IPS-18c (cell line): ENCODE measurements around the gene SYNPO.

Experiments
- H3K4me3 ChIP-seq: 2 replicates; pipeline ENCODE4 v1.7.0; 2013; ENCODE audit warnings: low read depth, mild to moderate bottlenecking, low read length, moderate library complexity; ENCODE audit not compliant: insufficient read depth
- H3K9me3 ChIP-seq: one replicate; pipeline ENCODE4 v1.6.1; 2013; ENCODE audit warnings: mild to moderate bottlenecking, low read length, moderate library complexity; ENCODE audit not compliant: control insufficient read depth, insufficient read depth

Gene SYNPO

GRCh38 chr5:150604010-150604409 lies 36.5 kb upstream of the SYNPO start:
- no peak overlapping the region for H3K4me3 ChIP-seq

GRCh38 chr5:150604894-150605440 lies 35.5 kb upstream of the SYNPO start:
- H3K4me3 ChIP-seq, result no peak overlapping the region
- no peaks in the 10 kb centered on the region for H3K9me3 ChIP-seq

More at GRCh38 chr5:150604010-150604409, 36.5 kb upstream of the SYNPO start:
- no peaks in the 10 kb centered on the region for H3K9me3 ChIP-seq

- no peak overlapping the region for H3K4me3 ChIP-seq
- no peaks in the 10 kb centered on the region for H3K9me3 ChIP-seq
Observed at GRCh38 chr5:150605546-150605945, 34.9 kb upstream of the SYNPO start.

DNA sequence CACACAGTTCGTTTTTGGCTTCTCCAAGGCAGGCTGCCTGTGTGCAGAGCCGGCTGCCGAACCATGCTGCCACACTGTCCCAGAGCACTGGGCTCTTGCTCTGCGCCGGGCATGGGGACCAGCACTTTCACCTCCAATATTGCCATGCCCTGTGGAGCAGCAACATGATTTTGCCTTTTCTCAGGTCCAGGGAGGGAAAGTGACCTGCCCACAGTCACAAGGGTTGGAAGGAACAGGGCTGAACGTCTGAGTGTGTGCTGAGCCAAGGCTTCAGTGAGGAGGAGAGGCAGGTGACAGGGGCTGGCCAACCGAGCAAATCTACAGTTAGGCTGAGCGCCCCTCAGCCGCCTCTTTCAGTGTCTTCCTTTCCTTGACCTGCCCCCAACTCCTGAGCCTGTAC lies 34.0 kb upstream of the SYNPO start:
- H3K4me3 ChIP-seq, result no peak overlapping the region
- no peaks in the 10 kb centered on the region for H3K9me3 ChIP-seq

GRCh38 chr5:150607105-150607504 lies 33.4 kb upstream of the SYNPO start:
- no peak overlapping the region for H3K4me3 ChIP-seq
- no peaks in the 10 kb centered on the region for H3K9me3 ChIP-seq

GRCh38 chr5:150607991-150608390 lies 32.5 kb upstream of the SYNPO start:
- Histone ChIP-seq H3K9me3 (no peaks in the 10 kb centered on the region), H3K4me3 (no peak overlapping the region)

DNA sequence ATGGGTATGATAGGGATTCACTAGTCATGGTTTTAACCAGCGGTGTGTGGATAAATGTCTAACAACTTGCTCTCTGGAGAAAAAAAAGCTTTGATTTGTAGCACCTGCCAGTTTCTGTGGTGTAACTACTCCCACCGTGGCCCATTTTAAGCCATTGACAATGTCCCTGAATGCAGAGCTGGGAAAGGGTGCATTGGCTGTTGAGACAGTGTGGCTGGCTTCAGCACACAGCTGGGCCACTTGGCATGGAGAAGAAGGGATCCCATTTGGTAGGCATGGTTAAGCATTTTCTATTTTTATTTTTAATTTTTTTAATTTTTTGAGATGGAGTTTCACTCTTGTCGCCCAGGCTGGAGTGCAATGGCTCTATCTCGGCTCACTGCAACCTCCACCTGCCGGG lies 31.5 kb upstream of the SYNPO start:
- Histone ChIP-seq H3K4me3 (no peak overlapping the region), H3K9me3 (no peaks in the 10 kb centered on the region)

DNA sequence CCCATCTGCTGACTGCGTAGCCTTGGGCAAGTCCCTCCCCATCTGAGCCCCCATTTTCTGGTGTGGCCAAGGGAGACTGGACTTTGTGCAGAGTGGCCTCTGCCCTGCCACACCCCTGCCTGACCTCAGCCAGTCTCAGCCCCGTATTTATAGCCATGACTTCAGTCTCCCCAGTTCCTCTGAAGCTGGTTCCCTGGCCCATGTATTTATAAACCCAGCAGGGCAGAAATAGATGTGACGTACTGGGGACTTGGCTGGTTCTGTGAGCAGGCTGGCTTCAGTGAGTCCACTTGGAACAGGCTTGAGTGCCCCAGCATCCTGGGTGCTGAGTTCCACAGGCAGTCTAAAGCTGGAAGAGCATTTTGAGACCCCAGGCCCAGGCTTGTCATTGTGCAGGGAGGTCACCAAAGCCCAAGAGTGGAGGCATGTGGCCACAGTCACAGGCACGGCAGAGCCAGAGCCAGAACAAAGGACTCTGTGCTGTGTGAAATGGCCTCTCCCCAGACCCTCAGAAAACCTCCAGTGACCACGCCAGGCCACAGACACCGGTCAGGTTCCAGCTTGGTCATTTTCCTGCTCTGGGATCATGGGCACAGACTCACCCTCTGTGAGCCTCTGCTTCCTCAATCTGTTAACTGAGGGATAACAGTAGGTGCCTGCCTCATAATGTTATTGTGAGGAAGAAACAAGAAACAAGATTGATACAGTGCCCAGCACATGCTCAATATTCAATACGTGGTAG lies 30.4 kb upstream of the SYNPO start:
- H3K9me3 ChIP-seq, result no peaks in the 10 kb centered on the region
- no peak overlapping the region for H3K4me3 ChIP-seq

GRCh38 chr5:150611026-150611425 lies 29.4 kb upstream of the SYNPO start:
- H3K4me3 ChIP-seq, result no peak overlapping the region
- no peaks in the 10 kb centered on the region for H3K9me3 ChIP-seq

- no peaks in the 10 kb centered on the region for H3K9me3 ChIP-seq
- H3K4me3 ChIP-seq, result no peak overlapping the region
Observed at GRCh38 chr5:150612405-150612804, 28.1 kb upstream of the SYNPO start.

- no peak overlapping the region for H3K4me3 ChIP-seq
- H3K9me3 ChIP-seq, result no peaks in the 10 kb centered on the region
Observed at GRCh38 chr5:150612905-150613670, 27.4 kb upstream of the SYNPO start.

DNA sequence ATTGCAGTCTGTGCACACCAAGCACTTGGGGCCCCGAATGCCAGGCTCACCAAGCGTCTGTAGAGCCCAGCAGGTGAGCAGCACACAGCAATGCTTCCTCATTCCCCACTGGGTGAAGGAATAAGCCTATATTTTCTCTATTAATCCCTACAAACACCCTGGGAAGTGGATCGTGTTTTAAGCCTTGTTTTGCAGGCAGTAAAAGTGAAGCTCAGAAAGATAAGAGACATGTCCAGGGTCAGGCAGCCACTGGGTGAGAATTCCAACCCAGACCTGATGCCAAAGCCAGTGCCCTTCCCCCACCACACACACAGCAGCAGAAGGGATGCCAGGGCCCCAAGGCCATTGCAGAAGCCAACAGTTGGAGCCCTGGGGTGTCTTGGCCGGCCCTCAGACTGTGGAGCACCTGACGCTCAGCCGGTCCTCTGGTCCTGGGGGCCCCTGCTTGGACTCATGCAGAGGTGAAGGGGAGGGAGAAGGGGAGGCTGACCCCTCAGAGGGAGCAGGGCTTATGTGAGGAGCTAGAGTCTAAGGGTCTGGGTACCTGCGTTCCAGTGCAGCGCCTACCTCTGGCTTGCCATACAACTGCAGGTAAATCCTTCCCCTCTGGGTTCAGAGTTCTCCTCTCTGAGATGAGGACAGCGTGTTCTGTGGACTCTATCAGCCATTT lies 26.3 kb upstream of the SYNPO start:
- H3K9me3 ChIP-seq, result no peaks in the 10 kb centered on the region
- H3K4me3 ChIP-seq, result no peak overlapping the region

DNA sequence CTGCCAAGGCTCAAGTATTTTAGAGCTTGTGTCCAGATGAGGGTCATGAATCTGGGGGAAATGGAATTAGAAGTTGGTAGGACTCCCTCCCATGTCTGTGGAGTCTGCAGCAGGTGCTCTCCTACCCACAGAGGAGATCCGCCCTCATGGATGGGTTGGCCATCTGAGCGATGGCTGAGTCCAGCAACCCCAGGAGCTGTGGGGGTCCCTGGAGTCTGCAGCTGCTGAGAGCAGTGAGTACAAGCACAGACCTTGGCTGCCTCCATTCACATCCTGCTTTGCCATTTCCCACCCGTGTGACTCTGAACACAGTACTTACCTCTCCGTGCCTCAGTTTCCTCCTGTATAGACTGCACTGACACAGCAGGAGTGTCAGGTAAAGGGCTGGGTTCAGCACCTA lies 25.8 kb upstream of the SYNPO start:
- no peak overlapping the region for H3K4me3 ChIP-seq

DNA sequence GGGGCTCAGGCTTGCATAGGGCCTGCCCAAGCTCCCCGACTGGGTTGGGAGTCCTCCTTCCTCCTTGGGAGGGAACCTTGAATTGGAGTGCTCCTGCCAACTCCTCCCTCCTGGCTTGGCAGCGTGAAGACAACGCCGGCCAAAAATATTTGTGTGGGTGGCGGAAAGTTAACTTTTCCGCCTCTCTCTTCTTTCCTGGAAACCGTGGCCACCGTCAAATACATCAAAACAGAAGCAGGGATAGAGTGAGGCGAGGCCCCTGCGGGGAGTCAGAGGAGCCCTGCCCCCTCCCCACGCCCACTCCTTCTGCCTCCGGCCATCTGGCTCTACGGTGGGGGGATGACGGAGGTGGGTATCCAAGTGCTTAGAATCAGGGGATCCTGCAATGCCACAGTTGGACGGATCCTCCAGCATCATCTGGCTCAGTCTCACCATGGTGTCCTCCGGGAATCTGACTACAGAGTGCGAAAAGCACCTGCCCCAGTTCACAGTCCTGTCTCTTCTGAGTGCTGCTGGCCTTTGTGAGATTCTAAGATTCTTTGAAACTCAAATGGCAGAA lies 25.2 kb upstream of the SYNPO start:
- Histone ChIP-seq H3K9me3 (no peaks in the 10 kb centered on the region), H3K4me3 (no peak overlapping the region)

More for the DNA sequence above, 25.8 kb upstream of the SYNPO start:
- H3K9me3 ChIP-seq, result no peaks in the 10 kb centered on the region

- no peaks in the 10 kb centered on the region for H3K9me3 ChIP-seq
- H3K4me3 ChIP-seq, result no peak overlapping the region
Observed at GRCh38 chr5:150616024-150616470, 24.4 kb upstream of the SYNPO start.

DNA sequence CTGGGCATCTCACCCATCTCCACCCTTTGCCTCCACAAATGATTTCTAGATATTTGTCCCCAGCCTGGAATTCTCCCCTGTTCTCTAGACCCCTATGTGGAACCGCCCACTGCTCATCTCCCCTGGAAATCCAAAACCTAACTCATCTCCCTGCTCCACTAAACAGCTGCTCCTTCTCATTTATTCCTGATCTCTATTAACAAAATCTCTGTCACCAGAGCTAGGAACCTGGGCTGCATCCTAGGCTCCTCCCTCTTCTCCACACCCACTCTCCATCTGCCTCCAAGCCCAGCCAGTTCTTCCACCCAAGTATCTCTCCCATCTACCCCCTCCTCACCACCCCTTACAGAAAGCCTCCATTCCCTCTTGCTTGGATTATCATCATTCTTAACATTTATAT lies 24.0 kb upstream of the SYNPO start:
- Histone ChIP-seq H3K4me3 (no peak overlapping the region), H3K9me3 (no peaks in the 10 kb centered on the region)

DNA sequence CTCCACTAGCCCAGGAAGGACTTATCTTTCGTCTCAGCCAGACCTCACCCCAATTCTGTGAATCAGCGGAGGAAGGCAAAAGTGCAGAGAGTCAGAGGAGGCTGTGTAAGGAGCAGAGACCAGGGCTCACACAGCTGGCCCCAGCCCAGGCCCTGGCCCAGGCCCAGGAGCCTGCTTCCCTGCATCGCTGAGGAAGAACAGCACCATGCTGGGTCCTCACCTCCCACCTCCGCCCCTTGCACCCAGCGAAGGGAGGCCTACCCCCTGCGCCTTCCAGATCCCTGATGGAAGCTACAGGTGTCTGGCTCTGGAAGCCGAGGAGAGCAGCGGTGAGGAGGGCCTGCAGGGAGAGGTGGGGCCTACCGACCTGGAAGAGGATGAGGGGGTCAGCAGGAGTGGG lies 22.3 kb upstream of the SYNPO start:
- no peak overlapping the region for H3K4me3 ChIP-seq
- no peaks in the 10 kb centered on the region for H3K9me3 ChIP-seq
